Eye (tissue), 1 donor: ENCODE measurements around the gene MTIF3.

Experiments used
- DNase-seq: peaks from one replicate; pipeline ENCODE4 v3.0.0-alpha.2; 2015

Gene MTIF3, protein sequence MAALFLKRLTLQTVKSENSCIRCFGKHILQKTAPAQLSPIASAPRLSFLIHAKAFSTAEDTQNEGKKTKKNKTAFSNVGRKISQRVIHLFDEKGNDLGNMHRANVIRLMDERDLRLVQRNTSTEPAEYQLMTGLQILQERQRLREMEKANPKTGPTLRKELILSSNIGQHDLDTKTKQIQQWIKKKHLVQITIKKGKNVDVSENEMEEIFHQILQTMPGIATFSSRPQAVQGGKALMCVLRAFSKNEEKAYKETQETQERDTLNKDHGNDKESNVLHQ

DNA sequence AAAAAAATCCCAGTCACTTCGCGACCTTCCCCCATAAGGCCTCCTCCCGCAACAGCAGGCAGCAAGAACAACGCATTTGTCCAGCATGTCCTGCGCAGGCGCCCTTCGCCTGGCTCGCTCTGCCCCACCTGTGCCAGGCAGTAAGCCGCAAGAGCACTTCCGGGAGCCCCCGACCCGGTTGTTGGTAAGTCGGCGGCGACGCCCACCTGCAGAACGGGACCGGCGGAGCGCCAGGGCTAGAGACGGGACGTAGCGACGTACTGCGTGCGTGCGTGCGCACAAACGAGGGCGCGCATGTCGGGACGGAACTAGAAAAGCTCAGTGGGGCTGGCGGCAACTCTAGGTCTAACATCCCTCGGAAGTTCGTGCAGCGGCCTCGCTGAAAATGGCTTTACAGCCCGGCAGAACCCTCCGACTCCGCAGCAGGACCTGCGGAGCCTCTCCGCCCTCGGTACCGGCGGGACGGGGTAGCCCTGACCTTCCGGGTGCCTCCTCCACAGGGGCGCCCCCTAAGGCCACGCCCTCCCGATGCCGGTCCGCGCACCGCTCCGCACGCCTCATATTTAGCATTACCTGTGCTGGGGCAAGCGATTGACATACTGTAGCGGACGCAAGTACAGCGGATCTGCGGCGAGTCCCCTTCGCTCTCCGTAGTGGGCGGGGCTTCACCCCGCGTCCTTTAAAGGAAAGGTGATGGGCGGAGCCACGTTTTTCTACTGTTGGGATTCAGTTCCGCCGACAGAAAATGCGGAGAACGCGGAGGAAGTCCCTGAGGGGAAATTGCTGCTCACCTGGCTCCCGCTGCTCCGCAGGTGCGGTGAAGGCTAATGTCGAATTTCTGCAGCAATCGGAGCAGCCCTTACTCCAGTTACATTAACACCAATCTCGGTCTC, at the start of gene MTIF3:
Gene MTIF3 (minus strand): TSS at position 629 of the 893 bp plus-strand sequence. CDS start 10,116 bp downstream, outside the sequence.
- DNase-seq: peak; percentile 99

DNA sequence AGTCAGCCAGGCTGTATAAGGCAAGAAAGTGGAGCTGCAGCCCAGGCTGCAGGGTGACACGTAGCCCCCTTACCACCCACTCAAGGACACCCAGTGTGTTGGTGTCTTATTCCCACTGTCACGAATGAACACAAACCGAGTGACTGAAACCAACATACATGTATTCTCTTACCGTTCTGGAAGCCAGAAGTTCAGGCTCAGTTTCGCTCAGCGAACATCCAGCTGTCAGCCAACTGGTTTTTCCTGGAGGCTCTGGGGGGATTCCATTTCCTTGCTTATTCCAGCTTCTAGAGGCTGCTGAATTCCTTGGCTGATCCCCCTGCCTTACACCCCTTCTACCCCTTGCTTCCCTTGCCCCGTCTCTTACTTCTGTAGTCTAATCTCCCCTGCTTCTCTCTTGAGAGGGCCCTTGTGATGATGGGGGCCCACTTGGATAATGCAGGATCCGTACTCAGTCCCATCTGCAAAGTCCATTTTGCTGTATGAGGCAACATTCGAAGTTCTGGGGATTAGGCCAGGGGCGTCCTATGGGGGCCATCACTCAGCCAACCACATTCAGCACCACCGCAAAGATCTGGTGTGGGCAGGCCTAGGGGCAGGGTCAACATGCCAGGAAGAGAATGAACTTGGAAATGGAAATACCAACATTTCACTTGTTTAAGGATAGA, 47.3 kb upstream of the MTIF3 start:
- DNase-seq: no peak

DNA sequence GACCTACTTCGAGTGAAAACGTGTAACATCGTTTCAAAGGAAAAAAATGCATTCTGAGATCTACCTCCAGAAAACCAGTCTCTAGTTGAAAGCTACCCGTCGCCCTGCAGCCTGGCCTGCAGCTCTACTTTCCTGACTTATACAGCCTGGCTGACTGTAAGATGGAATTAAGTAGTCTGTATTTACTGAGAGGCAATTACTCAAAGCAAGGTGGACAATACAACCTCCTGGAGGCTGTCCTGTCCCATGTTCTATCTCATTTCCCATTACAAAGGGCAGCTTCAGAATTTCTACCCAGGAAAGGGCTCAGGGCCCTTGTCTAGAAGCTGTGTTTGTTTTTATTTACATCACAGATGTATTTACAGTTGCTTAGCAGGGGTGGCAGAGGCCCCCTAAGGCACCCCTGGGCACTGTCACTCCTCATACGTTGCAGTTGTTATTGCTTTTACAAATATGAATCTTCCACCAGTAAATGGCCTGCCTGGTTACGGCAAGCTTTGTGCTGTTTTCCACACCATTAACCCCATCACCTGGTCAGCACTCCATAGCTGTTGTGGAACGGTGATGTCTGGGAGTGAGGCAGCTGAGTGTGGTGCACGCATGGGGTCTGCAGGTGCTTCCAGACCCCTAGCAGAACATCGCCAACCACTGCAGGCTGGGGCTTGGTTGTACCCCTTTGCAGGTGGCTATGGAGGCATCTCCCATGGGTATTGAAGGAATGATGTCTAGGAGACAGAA, 46.3 kb upstream of the MTIF3 start:
- DNase-seq: peak; percentile 54

DNA sequence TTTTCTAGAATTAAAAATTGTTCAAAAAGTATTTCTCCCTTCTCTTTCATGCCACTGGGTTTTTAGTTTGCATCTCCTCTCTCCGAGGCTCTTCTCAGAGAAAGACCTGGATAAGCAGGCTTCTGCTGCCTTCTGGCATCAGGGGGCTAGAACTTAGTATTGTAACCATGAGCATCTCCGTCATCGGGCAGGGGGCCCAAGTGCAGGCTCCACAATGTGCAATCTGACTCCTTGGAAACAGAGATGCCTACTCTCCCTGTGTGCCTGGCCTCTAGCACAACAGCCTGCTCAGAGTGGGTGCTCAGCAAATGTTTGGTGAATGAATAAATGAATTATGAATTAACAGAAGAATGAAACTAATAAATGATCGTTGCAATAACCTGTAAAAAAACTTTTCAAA, 45.6 kb upstream of the MTIF3 start:
- DNase-seq: no peak

DNA sequence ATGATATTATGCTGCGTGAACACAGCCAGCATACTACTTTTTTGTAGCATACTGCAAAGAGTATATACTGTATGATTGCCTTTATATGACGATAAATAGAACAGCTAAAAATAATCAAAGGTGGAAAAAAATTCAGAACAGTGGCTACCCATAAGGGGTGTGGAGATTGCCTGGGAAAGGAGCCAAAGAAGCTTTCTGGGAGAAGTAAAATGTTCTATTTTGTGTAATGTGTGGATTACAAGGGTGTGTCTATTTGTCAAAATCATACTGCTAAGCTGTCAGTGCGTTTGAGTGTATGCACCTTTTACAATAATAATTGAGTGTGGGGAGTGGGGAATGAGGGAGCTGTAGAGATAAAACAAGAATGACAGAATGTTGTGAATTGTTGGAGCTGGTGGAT, 45.2 kb upstream of the MTIF3 start:
- DNase-seq: no peak

DNA sequence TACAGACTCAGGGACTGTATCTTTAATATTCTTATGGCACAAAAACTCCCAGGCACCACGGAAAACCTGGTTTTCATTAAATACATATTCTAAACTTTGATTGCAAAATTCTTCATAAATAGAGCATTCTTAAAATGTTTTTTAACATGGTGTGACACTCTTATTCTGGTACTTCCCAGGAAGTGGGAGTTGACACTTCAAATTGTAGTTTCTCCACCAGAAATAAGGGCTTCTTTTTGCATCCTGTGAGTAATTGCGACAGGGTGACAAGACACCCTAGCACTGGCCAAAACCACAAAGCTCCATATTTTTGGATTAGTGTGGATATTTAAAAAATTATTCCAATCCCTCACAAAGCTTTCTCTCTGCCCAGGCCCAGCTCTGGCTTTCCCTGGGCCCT, 43.6 kb upstream of the MTIF3 start:
- no peak for DNase-seq

DNA sequence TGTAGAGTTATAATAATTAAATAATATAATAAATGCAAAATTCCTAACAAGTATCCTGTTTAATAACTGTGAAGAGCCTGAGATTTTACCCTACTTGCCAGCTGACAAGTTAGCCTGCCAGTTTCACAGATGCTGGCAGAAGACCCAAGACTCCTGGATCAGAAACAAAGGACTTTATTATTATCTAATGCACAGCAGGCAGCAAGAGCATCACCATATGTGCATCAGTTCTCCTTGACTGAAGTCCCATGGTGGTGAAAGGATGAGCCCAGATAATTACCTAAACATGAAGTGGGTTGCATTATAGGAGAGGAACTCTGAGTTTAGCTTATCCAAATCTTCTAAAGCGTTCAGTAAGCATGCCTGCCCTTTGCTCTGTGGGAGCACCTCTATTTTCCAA, 39.1 kb upstream of the MTIF3 start:
- DNase-seq: peak; percentile 37

DNA sequence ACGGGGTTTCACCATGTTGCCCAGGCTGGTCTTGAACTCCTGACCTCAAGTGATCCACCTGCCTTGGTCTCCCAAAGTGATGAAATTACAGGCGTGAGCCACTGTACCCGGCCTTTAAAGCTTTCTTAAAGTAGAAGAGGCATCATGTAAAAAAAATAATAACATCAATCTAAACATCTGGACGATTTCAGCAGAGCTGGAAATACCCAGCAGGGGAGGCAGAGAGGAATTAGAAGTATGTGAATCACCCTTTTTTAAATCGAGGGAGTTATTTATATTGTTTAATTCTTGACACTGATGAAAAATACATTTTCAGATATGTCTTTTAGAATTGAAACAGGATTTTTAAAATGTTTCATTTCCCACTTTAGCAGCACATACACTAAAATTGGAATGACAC, 37.4 kb upstream of the MTIF3 start:
- DNase-seq: no peak

DNA sequence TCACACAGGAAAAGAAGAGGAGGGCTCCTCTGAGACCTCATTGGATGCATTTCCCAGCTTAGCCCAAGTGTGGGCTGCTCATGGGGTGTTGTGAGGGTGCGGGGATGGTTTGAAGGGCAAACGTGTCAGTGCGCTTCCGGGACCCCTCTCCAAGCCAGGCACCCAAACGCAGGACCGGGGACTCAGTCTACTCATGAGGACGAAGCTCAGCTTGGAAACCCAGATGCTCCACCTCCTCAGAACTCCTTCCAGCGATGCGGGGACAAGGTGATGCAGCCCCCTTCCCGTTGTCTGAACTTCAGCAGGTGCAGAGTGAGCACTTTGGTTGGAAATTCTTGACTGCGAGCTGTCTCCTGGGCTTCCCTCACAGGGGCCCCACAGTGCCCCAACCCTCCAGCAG, 33.1 kb upstream of the MTIF3 start:
- no peak for DNase-seq

DNA sequence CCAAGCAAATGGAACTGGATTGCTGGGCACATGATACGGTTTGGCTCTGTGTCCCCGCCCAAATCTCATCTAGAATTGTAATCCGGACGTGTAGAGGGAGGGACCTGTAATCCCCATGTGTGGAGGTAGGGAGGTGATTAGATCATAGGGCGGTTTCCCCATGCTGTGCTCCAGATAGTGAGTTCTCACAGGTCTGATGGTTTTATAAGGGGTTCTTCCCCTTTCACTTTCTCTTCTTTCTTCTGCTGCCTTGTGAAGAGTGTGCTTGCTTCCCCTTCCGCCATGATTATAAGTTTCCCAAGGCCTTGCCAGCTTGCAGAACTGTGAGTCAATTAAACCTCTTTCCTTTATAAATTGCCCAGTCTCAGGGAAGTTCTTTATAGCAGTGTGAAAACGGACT, 32.6 kb upstream of the MTIF3 start:
- DNase-seq: no peak

DNA sequence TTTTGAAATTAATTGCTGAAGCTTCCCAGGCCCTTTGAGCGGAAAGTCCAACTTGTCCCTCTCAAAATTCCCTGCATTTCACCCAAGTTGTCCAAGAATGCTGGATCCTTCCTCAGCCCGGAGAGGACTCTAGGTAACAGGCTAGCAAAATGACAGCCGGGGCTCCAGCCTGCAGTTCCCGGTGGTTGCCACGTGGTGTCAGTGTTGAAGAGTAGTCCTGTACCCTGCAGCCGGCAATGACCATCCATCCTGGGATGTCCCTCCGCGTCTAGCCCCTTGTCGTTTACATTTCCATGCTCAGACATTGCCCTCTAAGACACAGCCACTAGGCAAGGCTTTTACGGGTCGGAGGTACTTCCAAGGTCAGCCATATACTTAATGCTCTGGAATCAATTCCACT, 31.4 kb upstream of the MTIF3 start:
- peak; percentile 37 for DNase-seq

DNA sequence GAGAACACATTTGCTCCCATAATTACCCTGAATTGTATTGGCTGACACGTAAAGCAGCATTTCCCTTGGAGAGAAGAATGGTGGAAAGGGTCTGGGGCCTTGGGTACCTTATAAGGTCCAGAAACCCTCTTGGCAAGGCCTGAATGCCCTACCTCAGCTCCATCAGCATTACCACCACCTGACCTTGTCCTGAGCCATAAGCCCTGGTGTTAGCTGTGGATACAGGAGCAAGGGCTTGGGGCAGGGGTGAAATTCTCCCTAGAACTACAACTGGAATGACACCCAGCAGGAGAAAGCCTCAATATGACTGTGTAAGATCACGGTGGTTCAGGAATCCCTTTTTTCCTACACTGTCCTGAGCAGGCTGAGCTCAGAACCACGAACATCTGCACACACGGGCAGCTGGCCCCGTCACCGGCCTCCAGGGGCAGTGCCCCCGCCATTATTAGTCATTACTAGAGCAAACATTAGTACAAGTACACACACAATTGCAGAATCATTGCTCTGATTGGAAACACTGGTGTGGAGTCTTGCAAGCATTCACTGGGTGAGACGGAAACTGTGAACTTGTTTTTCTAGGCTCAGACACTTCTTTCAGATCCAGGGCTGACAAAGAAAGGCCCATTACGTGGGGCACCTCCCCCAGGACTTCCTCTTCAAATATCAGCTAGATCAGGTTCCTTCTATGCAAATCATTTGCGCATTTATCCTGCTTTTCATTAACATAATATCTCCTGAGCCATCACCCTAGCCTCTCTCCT, 26.8 kb upstream of the MTIF3 start:
- no peak for DNase-seq

DNA sequence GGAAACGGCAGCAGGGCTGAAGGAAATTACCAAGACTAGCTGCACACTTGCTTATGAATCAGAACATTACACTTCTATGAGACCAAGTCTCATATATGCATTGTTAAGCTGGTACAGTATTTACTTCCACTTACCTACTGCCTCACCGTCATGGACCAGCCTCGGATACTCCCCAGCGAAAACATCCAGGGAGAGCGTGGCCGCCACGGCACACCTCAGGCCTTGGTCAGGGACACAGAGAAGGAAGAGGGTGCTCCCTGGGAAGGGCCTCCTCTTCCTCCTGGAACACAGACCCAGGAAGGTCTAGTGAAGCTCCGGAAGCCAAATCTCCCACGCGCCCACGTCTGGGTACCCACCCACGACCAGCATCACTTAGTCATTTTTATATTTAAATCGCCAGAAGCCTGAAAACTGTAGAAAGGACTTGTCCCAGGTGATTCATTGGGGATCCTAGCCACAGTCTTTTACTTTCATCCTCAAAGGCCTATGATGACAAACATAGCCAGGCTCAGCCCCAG, 24.4 kb upstream of the MTIF3 start:
- no peak for DNase-seq

DNA sequence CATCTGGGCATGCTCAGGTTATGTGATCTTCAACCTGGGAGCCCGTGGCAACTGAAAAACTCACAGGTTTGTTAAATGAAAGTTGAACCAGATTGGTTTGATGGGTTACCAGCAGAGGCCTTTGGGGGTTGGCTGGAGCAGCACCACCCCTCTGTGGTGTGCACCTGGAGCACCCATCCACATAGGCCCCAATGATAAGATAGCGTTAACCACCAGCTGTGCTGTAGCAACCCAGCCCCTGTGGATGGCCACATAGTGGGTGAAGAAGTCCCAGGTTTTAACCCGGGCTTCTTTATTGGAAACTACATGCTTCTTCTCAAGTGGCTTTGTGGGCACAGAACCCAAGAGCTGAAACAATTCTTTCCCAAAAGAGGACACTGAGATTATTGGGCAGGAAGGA, 22.6 kb upstream of the MTIF3 start:
- DNase-seq: no peak

DNA sequence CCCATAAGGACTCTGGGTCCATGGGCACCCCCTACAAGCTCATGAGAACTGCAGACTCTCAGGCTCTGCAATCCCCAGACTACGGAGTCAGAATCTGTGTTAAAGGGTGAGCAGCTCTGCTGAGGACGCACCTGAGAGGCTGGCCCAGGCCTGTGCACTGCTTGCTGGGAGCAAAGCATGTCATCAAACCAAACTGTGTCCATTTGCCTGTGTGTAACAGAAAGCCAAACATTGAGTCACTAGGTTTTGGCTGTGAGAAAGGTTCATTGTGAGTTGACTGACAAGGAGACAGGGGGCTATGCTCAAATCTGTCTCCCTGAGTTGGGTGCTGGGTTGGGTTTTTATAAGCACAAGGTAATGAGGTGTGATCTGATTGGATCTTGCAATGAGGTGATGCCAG, 22.1 kb upstream of the MTIF3 start:
- no peak for DNase-seq

DNA sequence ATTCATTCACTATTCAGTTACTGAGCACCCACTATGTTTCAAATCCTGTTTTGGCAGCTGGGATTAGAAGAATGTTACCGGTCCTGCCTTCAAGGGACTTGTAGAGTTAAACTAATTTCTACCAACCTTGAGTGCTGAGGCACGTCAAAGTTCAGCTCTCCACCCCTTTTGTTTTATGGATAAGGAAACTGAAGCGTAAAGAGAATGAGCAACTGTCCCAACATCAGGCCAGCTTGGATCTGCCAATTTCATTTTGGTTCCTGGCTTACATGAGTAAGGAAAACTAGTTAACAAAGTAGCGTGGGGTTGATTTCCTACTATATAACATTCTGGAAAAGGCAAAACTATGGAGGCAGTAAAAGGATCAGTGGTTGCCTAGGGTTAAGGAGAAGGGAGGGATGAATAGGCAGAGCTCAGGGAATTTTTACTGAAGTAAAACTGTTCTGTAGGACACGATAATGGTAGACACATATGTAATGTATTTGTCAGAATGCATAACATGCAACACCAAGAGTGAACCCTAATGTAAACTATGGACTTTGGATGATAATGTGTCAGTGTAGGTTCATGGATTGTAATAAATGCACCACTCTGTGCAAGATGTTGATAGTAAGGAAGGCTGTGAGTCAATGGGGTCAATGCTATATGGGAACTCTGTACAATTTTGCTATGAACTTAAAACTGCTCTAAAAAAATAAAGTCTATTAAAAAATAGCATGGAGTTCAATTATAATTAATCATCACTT, 19.9 kb upstream of the MTIF3 start:
- DNase-seq: no peak

DNA sequence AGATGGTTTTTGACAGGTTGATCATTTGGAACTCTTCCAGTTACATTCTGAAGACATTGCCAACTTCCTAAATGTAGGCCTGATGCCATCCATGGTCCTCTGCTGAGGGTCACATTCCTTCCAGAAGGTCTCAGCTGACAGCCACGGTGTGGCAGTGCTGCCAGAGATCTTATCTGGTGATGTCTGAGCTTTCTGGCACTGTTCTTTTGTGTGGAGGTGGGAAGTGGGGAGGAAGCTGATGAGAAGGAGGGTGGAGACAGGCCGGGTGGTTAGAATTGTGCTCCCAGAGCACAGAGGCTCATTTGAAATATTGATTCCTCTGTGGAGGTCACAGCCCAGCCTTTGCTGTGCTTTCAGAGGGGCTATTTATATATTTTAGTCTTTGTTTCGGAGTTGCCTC, 16.1 kb upstream of the MTIF3 start:
- DNase-seq: no peak

DNA sequence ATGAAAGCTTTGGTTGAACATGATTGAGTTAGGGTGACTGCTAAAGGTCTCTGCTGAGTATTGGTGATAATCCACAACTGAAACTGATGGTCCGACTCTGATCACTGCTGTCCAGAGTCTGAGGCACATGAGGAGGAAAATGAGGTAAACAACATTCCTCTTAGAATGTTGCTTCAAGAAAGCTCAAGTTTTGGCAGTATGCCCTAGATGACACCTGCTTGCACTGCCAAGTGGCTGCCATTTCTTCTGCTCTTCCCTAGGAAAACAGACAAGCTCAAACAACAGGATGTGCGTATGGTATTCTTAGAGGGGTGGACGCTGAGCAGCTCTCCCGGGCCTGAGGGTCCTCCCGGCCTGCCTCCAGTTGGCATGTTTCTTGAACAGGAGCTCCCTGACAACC, 15.2 kb upstream of the MTIF3 start:
- DNase-seq: no peak

DNA sequence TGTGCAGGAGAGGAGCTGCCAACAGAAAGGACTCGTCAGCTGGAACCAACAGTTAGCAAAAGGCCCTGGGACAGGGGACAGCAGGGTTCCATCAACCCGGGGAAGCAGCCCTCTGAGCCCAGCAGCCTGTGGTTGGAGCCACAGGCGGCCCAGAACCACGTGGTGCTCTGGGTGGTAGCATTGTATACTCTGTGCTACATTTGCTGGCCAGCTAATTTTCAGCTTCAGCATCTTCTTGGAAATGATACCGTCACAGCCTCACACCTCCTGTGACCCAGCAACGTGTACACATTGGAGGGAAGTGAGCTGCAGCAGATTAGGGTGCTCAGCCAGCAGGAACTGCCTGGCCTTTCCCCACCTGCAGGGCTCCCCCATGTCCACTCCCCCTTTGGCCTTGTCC, 13.1 kb upstream of the MTIF3 start:
- DNase-seq: no peak

DNA sequence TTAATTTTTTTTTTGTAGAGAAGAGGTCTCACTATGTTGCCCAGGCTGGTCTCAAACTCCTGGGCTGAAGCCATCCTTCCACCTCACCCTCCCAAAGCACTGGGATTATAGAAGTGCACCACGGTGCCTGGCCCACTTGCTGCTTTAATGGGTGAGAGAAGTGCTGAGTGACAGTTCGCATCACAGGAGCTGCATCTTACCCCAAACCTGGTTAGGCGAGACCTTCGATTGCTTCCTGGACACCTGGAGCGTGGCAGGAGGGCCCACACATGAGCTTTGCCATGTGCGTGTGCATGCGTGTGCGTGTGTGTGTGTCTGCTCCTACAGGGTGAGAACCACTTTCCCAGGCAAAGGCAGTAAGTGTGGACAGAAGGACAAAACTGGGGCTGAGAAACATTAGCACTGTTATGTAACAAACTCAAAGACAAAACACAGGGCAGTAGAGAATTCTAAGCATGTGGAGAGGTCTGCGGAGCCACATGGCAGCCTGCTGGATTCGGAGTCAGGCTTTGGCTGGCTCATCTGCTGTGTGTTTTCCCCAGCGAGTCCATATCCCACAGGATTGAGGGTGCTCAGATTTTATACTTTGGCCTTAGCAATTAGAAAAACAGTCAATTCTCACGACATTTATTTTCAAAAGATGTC, 11.7 kb upstream of the MTIF3 start:
- no peak for DNase-seq

DNA sequence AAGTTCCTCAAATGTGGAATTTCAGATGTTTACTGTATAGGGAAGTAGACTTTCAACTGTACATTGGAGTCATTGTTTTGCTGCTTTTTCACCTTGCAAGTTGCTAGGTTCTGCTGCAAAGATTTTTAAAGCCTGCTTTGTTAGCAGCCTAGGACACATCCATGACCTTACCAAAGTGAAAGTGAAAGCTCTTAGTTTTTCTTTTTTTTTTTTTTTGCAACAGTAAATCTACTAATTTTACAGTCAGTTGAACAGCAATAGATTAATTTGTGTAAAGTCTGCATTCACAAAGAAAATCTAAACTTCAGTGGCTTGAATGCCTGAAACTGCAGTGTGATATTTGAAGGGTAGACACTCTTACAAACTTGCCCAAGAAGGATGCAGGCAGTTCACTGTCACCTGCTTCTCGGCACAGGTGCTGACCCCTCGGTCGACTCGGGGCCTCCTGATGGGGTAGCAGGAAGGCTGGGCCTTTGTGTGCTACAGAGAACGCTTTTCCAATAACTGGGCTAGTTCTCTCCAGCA, 5.0 kb upstream of the MTIF3 start:
- DNase-seq: peak; percentile 28
